Raji (cell line): ENCODE measurements around the gene TSR3.

Experiments
- POLR2A ChIP-seq: IDR thresholded peaks from 2 replicates; pipeline ENCODE4 v1.6.1; 2011; ENCODE audit warnings: low read depth, low read length, control low read depth; ENCODE audit not compliant: insufficient read depth

The TSR3 gene

DNA sequence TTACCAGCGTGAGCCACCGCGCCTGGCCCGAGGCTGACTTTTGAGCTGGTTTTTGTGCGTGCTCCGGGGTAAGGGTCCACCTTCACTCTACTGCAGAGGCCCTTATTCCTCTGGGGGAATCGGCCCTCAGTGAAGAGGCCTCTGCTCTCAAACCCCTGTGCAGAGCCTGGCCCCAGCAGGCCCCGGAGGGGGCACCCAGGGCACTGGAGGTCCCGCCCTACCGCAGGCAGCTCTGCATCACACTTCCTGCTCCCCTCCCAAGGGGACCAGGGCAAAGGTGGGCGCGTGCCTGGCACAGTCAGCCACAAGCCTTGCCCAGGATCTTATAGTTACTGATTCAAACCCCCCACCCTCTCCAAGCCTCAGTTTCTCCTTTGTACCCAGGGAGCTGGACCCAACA, 45.9 kb downstream of the TSR3 start:
- TF ChIP-seq POLR2A = no peak

DNA sequence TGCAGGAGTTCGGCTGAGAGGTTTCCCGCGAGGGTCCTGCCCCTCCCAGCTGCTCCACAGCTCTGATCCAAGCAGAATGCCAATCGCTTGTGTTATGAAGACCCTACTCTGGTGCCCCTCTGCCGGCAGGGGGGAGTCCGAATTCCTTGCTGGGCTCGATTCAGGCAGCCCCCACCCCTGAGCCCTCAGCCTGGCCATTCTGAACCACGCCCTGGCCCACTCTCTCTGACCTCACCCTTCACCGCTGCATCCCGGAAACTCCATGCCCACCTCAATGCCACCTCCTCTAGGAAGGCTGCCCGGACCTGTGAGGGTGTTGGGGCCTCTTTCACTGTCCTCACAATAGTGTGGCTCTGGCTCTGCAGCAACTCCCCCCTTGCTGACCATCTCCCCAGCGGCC, 50.1 kb downstream of the TSR3 start:
- no peak for TF ChIP-seq POLR2A

DNA sequence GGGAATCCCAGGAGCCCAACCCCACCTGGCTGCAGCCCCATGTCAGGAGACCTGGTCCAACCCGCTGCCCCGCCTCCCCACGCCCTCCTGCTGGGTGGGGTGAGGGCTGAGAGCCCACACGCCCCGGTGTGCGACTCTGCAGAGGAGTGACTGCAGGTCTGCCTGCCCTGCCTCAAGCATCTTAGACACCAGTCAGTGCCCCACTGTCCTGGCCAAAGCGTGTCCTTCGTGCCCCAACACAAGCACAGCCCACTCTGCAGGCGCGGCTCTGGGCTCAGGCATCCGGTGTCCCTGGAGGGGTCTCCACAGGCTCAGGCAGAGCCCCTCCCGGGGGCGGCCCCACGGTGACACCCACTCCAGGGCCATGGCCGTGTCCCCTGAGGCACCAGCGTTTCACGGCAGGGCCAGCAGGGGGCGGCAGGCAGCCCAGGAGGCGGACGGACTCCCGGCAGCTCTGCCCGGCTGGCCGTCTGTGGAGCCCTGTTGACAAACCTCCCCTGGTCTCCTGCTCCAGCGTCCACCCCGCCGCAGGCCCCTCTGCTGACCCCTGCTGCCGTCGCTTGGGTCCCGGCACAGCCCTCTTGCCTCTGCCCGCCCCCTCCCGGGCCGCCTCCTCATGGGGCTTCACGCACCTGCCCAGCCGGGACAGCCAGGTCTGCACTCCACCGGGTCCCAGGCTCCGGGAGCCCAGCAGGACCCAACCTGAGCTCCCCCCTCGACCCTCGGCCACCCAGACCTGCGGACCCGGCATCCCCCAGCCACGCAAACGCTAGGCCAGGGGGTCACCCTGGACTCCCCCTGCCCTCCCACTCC, 50.8 kb downstream of the TSR3 start:
- no peak for TF ChIP-seq POLR2A

DNA sequence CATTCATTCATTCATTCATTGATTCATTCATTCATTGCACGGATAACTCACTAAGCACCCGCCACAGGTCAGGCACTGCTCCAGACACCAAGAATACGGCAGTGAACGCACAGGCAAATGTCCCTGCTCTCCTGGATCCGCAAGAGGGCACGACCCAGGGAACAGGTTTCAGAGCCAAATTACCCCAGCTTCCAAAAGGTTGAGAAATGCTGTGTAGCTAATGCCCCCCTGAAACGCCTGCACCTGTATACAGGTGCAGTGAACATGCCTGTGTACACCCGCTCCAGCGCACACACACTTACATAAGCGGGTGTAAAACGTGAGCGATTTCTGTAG, 51.8 kb downstream of the TSR3 start:
- TF ChIP-seq POLR2A = no peak
